HG03558 (cell line): ENCODE results near the gene MYLK.

Experiments used
- ATAC-seq: cut with Tn5 transposase; IDR thresholded peaks from one replicate; pipeline ENCODE4 v1.9.1; 2021; ENCODE audit warnings: moderate number of reproducible peaks; ENCODE audit not compliant: unreplicated experiment; ENCODE audit errors: extremely low read depth

MYLK gene

DNA sequence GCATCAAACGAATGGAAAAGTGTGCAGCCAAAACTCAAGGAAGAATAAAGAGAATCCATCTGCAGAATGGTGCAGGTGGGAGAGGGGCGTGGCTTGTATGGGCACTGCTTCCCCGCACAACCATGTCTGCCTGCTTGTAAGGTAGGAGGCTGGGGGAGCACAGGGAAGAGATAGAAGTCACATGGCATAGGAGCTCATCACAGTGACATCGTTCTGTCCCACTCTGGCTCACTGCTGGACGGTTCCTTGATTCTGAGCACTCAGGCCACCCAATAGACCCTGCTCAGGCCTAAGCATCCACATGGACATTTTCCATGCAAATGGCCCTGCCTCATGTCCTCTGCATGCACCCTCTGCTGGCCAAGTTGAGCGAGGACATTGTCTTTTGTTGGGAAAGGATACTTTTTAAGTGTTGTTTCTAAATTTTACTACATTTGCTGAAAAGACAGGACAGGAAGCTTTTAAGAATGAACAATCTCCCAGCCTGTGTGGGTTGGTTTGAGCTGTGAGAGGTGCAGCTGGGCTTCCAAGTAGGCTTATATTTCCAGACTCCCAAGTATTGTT lies 3.1 kb downstream of the MYLK start:
- no peak for ATAC-seq

DNA sequence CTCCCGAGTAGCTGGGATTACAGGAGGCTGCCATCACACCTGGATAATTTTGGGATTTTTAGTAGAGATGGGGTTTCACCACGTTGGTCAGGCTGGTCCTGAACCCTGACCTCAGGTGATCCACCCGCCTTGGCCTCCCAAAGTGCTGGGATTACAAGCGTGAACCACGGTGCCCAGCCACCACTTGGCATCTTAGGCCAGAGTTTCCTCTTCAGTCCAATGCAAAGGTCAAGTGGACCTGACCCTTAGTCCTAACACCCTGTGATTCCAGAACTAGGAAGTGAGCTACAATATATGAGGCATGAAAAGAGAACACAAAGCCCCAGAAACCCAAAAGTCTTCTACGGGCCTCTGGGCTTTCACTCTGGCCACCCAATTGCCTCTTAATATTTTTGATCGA lies 5.3 kb downstream of the MYLK start:
- ATAC-seq, result no peak

DNA sequence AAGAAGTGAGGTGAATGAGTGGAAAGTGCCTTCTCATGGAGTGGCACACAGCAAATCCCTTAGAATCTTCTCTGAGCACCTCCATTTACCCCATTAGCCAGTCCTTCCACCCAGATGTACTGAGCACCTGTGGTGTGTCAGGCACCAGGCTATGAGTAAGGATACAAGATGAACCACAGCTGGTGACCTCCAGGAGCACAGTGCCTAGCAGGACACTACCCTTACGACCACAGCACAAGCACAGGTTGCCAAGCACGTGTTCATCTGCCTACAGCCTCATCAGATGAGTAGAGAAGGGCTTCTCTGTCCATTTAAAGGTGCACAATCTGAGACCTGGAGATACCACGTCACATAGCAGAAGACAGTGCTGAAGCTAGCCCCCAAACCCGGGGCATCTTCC lies 6.2 kb downstream of the MYLK start:
- no peak for ATAC-seq

DNA sequence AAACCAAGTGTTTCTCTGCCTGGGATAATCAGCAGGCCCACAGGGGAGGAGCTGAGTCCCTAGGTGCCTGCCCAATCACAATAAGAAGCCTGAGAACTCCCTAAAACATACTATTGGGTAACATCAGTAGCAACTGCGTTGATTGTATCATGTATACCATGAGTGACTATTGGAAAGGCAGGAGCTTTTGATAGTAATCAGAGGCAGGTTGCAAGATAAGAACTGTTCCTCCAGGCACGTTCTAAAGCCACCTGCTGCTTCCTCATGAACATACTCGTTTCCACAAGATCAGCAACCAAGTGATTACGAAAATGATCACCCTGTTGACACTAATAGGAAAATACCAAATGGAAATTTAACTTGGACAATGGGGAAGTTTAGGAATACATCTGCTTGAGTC lies 6.7 kb downstream of the MYLK start:
- no peak for ATAC-seq

DNA sequence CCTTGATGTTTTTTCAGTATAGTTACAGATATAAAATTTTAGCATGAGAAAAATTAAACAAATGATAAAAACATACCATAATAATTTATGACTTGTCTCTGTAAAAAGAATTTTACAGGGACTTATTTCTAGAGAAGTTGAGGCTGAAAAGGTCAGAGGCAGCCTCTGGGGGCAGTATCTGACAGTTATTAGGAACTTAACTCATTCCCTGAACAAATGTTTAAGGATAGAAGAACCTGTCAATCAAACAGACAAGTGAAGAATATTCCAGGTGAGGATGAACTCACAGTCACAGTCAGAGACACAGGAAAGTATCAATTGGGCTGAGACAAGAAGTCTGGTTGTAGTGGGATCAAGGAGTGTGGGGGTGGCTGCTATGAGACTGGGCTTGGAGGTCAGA lies 7.3 kb downstream of the MYLK start:
- ATAC-seq, result no peak

DNA sequence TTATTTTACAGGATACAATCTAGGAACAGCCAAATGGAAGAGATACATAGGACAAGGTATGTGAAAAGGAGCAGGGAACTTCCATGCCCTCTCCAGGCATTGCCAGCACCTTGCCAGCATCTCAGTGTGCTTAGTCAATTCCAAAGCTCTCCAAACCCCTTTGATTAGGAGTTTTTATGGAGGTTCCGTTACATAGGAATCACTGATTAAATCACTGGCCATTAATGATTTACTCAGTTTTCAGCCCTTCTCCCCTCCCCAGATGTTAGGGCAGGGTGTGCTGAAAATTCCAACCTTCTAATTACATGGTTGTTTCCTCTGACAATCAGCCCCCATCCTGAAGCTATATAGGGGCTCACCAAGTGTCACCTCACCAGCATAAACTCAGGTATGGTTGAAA lies 11.5 kb downstream of the MYLK start:
- ATAC-seq, result no peak

DNA sequence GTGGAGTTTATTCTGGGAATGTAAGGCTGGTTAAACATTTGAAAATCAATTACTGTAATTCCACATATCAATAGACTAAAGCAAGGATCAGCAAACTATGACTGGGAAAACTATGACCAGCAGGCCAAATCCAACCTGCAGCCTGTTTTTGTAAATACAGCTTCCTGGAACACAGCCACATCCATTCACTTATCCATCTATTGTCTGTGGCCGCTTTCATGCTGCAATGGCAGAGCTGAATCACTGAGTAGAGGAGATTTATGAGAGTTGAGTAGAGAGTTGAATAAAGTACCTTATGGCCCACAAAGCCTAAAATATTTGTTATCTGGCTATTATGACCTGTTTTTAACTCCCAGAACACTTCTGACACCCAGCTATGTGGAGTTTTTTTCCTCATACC lies 12.2 kb downstream of the MYLK start:
- no peak for ATAC-seq

DNA sequence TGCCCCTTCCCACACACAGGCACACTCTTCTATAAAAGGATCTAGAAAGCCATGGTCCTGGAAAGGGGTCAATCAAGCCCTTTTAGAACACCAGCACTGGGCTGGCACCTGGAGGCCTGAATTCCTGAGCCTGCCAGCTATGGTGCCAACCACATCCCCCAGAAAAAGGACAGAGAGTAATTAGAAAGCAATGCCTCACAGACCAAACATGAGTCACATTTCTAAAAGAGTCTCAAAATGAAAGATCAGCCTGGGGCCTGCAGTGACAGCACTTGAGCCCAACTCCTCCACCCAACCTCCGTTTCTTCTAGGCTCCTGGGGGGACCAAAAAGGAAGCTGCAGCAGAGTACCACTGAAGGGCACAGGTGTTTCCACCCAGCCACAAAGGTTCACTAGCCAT lies 14.1 kb downstream of the MYLK start:
- ATAC-seq, result no peak

DNA sequence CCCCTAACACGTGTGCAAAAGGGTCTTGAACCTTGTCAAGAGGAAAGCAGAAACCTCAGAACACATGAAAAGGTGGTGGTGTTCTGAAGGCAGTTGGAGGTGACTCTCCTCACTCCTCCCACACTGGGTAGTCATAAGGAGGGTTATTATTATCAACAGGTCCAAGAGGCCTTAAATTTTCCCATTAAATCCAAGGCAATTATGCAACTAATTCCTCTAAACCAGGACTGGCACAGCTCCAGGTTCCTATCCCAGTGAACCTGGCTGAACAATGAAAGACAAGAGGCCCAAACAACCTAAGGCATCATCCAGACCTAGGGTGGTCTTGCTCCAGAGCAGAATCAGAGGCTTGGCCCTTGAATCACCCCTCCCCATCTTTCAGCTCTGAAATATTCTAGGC lies 15.0 kb downstream of the MYLK start:
- ATAC-seq, result no peak

DNA sequence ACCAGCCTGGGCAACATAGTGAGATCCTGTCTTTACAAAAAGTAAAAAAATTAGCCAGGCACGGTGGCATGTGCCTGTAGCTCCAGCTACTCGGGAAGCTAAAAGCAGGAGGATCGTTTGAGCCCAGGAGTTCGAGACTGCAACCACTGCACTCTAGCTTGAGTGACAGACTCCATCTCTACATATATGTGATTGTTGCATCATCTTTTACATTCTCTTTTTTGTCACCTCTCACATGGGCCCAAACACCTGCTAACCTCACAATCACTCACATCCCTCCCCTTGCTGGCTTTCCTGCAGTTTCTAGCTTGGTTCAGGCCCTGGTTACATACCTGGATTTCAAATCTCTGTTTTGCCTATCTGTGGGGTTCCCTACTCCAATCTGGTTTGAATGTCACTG lies 19.4 kb downstream of the MYLK start:
- ATAC-seq, result no peak

DNA sequence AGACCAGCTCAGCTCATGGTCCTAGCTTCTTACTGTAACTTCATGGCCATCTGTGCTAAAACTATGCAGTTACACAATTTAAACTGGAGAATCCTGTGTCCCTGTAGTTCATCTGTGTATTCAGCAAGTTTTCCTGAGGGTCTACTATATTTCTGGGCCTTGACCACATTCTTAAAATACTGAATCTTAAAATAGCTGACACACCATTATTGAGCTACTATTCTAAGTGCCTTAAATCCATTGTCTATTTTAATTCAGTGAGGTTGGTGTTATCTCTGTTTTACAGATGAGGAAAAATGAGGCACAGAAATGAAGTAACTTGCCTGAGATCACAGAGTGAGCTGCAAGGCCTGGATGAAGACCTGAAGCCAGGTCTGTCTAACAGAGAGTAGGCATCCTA lies 22.0 kb downstream of the MYLK start:
- ATAC-seq, result no peak

DNA sequence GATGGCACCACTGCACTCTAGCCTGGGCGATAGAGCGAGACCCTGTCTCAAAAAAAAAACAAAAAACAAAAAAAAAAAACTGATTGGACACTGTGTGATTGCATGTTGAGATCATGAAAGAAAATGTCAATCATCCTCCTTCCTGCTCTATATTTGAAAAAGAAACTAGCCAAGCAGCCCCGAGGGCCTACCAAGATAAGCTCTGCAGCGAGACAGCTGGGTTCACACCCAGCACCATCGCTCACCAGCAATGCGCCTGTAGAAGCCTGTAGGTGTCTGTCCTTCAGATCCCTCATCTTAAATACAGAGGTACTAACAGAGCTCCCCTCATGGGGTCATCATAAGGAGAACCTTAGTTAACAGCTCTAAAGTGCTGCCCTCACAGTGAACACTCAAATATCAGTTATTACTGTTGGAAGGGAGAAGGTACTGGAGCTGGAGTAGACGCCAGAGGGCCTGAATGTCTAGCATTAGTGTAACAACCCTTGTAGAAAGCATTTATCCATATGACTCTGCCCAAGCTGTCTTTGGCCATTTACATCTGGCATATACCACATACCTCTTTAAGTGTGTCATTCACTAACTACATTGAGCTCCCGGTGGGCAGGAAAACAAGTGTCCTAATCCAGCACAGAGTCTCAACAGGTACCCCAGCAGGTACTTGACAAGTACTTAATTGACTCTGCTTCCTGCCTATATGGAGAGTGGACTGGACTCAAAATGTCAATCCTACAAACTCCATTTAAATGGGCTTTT lies 22.9 kb downstream of the MYLK start:
- ATAC-seq, result no peak

DNA sequence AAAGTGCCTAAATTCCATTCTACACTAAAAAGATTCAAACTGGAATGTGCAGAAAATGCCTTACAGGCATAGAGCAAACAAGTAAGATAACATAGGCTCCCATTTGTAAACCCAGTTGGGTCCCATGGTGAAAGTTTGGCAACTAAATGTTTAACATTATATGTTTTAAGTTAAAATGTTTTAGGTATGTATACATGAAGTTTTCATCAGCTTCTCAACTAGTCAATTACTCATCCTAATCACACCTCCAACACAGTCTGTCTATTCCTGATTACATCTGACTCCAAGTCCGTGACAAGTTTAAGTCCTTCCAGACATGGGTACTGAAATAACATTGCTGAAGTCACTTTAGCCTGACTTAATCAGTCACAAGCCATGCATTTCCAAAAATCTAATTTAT lies 25.0 kb downstream of the MYLK start:
- ATAC-seq, result no peak

DNA sequence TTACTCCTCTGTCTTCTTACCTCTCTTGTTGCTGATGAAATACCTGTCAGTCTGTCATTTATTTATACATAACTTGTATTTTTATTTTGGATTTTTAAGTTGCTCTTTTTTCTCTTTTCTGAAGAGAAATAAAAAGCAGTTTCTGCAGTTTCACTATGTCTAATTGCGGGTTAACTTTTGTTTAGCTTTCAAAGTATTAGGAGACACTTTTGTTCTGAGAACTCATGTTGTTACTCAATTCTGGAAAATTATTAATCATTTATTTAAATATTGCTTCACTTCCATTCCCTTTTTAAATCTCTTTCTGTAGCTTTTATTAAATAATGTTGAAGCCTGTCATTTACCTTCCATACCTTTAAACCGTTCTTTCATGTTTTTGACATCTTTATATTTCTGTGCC lies 29.2 kb downstream of the MYLK start:
- no peak for ATAC-seq

DNA sequence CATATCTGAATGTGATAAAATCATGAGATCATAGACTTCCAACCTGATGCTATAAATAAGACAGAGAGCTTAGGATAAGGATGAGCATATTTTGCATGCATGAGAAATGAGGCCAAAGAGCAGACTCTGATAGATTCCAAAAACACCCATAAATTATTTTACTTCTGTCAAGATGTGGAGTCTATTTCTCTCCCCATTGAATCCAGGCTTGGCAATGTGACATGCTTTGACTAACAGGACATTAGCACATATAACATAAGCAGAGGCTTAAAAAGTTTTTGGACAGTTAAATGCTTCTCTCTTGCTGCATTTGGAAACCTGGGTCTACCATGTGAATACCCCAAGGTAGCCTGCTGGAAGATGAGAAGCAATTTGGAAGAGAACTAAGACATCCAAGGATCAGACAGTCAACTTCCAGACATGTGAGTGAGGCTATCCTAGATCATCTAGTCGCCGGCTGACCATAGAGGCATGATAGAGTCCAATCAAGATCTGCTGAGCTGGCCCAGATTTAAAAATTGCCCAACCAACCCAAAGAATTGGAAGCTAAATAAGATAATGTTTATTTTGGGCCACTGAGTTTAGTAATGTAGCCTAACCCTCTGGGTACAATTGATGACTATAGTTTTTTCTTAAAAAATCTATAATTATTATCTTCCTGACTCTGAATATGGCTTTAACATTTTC lies 30.3 kb downstream of the MYLK start:
- ATAC-seq, result no peak

DNA sequence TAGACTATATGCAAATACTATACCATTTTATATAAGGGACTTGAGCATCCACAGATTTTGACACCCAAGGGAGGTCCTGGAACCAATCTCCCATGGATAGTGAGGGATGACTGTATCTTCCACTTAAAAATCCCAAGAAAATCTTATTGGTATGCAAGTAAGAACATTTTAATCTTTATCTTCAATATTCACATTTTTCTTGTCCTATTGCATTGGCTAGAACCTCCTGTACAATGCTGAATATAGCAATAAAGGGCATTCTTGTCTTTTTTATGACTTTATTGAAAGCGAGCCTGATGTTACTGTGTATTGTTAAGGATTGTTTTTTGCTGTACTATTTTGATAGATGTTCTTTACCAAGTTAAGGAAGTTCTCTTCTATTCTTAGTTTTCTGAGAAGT lies 36.9 kb downstream of the MYLK start:
- no peak for ATAC-seq

DNA sequence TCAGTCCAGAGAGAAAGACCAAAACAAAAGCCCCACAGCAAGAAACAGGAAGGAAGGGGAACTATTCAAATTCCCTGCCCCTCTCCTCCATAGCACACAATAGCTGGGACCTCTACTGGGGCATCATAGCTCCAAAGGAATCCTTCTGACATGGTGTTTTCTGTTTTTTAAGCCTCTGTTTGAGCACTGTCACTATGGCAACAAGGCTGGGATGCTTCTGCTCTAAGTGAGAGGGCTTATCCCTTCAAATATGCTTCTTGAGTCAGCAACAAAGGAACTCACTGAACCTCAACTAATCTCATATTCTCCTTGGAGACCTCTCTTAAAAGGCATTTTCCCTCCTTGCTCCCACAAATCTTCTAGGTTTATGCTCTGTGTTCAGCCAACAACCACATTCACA lies 40.5 kb downstream of the MYLK start:
- ATAC-seq, result no peak

DNA sequence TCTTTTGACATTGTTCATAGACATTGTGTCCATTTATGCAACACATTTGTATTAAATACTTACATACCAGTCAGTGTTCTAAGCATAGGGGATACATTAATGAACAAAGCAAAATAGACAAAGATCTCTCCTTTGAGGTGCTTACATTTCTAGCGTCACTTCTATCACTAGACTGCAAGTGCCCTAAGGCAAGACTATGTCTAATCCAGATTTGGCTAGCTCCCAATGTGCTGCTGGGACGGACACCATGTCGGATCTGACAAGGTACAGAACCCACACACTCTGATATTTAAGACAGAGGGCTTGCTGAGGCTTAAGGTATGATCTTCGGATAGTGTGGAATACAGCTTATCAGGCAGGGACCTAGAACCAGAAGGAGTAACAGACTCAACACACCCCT lies 41.4 kb downstream of the MYLK start:
- ATAC-seq, result no peak

DNA sequence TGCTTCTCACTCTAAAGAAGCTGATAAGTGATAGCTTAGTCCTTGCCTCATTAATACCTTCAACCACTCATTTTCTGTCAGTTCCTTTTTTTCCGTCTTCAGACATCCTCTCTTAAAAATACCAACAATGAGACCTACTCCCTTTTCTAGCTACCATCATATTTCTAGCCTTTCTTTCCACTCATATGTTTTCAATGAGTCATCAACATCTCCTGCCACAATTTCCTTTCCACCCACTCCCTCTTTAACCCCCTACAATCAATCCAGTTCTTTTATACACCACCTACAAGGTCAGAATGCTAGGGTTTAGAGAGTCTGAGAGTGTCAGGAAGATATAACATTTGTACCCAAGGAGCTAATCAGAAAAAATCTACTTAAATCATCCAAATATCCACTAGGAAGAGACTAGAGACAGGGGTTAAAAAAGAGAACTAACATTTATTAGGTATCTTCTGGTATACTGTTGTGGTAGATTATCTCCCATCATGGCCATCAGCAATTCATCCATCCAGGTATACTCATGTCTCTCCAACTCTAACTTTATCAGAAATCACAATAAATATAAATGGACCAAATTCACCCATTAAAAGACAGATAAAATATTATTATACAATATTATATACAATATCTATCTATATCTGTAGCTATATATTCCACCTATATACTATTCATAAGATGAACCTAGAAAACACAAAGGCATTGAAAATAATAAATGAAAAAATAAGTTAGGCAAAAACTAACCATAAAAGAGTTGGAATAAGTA lies 42.5 kb downstream of the MYLK start:
- no peak for ATAC-seq

DNA sequence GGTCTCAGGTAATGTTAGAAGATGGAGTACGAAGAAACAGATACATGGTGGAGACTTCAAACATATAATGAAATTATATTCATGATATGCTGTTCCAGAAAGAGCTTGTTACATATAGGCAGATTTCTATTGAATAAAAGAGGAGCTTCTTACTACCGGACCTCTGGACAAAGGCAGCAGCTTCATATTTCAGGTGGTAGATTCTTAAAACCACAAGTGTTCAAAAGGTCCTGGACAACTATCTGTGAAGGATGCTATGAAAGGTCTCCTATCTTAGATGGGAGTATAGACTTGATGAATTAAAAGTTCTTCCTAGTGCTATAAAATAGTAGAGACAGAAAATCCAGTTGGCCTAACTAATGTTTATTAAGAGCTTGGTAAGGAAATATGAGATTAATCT lies 43.2 kb downstream of the MYLK start:
- ATAC-seq, result no peak

DNA sequence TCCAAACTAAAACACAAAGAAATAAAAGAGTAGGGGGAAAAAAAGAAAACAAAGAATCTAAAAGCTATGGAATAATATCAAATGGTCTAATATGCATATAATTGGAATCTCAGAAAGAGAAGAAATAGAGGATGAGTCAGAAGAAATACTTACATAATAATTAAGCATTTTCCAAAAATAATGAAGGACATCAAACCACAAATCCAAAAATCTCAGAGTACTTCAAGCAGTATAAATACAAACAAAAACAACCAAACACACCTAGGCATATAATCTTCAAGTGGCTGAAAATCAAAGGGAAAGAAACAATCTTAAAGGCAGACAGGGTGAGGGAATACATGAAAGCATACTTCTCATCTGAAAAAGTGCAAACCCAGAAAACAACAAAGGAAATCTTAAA lies 46.3 kb downstream of the MYLK start:
- ATAC-seq, result no peak
